ENCODE measurements around the gene APH1B.

Gene APH1B

DNA sequence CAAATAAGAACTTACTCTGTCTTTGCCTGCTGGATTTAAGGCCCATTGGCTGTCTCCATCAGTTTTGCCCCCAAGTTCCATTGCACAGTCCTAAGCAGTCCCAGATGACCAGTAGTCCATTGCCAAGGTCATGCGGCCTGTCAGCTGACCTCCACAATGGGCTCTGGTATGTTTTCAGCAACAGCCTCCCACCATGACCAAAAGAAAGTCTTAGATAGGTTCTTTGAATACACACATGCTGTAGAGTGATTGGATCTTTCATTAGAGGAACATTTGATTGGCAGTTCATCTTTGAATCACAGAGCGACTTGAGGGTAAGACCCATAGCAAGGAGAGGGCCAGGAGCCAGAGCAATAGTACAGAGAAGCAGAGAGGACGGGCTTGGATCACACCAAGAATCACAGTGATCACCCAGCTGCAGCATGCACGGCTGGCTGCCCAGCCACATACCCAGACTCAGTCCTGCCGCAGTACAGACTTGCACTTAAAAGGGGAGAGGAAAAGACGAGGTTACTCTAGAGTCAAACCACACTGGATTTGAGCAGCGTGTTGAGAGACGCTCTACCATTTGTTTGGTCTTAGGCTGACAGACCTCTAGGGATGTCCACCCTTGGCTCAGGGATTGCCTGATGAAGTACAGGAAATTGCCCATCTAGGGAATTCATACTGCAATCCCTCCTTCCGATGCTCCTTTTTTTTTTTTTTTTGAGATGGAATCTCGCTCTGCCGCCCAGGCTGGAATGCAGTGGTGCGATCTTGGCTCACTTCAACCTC is 50.4 kb downstream of the APH1B start:
- no peaks in the 10 kb centered on the region for H3K27me3 ChIP-seq (ENCODE audit: low read depth, low read length)
- no peaks in the 10 kb centered on the region for H3K79me2 ChIP-seq (ENCODE audit: low read length)
- H3K27ac ChIP-seq (ENCODE audit: low read length), result no peak overlapping the region
- H3K4me3 ChIP-seq (ENCODE audit: low read length), result no peak overlapping the region
- TF ChIP-seq, protein P1, sequence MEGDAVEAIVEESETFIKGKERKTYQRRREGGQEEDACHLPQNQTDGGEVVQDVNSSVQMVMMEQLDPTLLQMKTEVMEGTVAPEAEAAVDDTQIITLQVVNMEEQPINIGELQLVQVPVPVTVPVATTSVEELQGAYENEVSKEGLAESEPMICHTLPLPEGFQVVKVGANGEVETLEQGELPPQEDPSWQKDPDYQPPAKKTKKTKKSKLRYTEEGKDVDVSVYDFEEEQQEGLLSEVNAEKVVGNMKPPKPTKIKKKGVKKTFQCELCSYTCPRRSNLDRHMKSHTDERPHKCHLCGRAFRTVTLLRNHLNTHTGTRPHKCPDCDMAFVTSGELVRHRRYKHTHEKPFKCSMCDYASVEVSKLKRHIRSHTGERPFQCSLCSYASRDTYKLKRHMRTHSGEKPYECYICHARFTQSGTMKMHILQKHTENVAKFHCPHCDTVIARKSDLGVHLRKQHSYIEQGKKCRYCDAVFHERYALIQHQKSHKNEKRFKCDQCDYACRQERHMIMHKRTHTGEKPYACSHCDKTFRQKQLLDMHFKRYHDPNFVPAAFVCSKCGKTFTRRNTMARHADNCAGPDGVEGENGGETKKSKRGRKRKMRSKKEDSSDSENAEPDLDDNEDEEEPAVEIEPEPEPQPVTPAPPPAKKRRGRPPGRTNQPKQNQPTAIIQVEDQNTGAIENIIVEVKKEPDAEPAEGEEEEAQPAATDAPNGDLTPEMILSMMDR (IDR thresholded peaks at IDR 0.05; ENCODE audit: low read depth, low read length), result no peak
- no peak for TF ChIP-seq EZH2phosphoT487 (IDR thresholded peaks at IDR 0.05; ENCODE audit: low read depth)
- no peaks in the 10 kb centered on the region for H3K36me3 ChIP-seq (replicated peaks; ENCODE audit: low read depth, low read length)
- H3K4me1 ChIP-seq (ENCODE audit: low read length), result peaks cover 14% of the 10 kb centered on the region
- no peak overlapping the region for H3K9ac ChIP-seq (ENCODE audit: low read length)
- no peaks in the 10 kb centered on the region for H3K9me3 ChIP-seq (ENCODE audit: insufficient read depth, low read length)
- H3K4me2 ChIP-seq (ENCODE audit: low read length), result no peak overlapping the region
- no peaks in the 10 kb centered on the region for H4K20me1 ChIP-seq (ENCODE audit: insufficient read depth, low read length)
- no peak overlapping the region for H2AFZ ChIP-seq (ENCODE audit: low read depth, low read length)

DNA sequence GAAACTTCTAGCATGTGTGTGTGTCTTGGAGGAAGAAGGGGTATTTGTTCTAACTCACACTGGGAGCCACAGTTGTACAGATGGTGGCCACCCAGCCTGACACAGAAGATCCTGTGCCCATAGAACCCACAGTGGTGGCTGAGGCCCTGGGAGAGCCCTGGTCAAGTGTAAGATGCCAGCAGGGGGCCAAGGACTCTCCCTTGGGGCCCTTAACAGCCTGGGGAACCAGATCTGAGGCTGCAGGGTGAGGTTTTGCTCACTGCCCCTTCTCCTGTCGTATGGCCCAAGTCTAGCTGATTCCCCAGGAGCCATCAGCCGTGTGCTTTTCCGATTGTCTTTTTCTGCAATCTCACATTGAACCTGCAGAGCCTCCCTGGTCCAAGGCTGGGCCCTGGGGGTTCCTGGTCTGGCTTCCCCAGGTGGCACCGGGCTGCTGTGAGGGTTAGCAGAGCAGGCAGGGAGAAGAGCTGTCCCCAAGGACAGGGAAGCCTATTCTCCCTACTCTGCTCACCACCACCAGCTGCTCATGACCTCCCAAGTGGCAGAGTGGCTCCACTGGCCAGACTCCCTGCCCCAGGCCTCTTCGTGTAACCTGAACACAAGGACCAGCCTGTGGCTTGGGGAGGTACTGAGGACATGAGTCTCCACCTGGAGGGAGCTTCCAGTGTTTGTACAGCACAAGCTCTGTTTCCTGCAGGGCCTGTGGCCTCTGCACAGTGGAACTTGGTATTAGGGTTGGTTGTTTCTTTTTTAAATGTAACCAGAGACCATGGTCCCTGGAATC is 52.4 kb downstream of the APH1B start:
- Histone ChIP-seq H3K36me3 (replicated peaks; ENCODE audit: low read depth, low read length) (no peaks in the 10 kb centered on the region), H4K20me1 (ENCODE audit: insufficient read depth, low read length) (no peaks in the 10 kb centered on the region), H2AFZ (ENCODE audit: low read depth, low read length) (no peak overlapping the region), H3K27ac (ENCODE audit: low read length) (no peak overlapping the region), H3K79me2 (ENCODE audit: low read length) (no peaks in the 10 kb centered on the region), H3K27me3 (ENCODE audit: low read depth, low read length) (no peaks in the 10 kb centered on the region), H3K9ac (ENCODE audit: low read length) (no peak overlapping the region), H3K9me3 (ENCODE audit: insufficient read depth, low read length) (no peaks in the 10 kb centered on the region), H3K4me1 (ENCODE audit: low read length) (peaks cover 5% of the 10 kb centered on the region), H3K4me3 (ENCODE audit: low read length) (no peak overlapping the region), H3K4me2 (ENCODE audit: low read length) (no peak overlapping the region)
- TF ChIP-seq, protein P1 (IDR thresholded peaks at IDR 0.05; ENCODE audit: low read depth, low read length), result no peak
- TF ChIP-seq EZH2phosphoT487 (IDR thresholded peaks at IDR 0.05; ENCODE audit: low read depth), result no peak

- H3K4me2 ChIP-seq (ENCODE audit: low read length), result no peak overlapping the region
- H3K4me1 ChIP-seq (ENCODE audit: low read length), result no peaks in the 10 kb centered on the region
- H3K79me2 ChIP-seq (ENCODE audit: low read length), result no peaks in the 10 kb centered on the region
- no peak overlapping the region for H3K4me3 ChIP-seq (ENCODE audit: low read length)
- H3K9me3 ChIP-seq (ENCODE audit: insufficient read depth, low read length), result no peaks in the 10 kb centered on the region
- H3K27me3 ChIP-seq (ENCODE audit: low read depth, low read length), result no peaks in the 10 kb centered on the region
- no peaks in the 10 kb centered on the region for H4K20me1 ChIP-seq (ENCODE audit: insufficient read depth, low read length)
- no peak overlapping the region for H3K27ac ChIP-seq (ENCODE audit: low read length)
- H3K36me3 ChIP-seq (replicated peaks; ENCODE audit: low read depth, low read length), result no peaks in the 10 kb centered on the region
- TF ChIP-seq, protein P1 (IDR thresholded peaks at IDR 0.05; ENCODE audit: low read depth, low read length), result no peak
- TF ChIP-seq EZH2phosphoT487 (IDR thresholded peaks at IDR 0.05; ENCODE audit: low read depth), result no peak
- H2AFZ ChIP-seq (ENCODE audit: low read depth, low read length), result no peak overlapping the region
- no peak overlapping the region for H3K9ac ChIP-seq (ENCODE audit: low read length)
These were observed 53.5 kb downstream of the APH1B start for GRCh38 chr15:63330926-63331325.

GRCh38 chr15:63331456-63331855 is 54.1 kb downstream of the APH1B start:
- H3K9me3 ChIP-seq (ENCODE audit: insufficient read depth, low read length), result no peaks in the 10 kb centered on the region
- H4K20me1 ChIP-seq (ENCODE audit: insufficient read depth, low read length), result no peaks in the 10 kb centered on the region
- no peaks in the 10 kb centered on the region for H3K27me3 ChIP-seq (ENCODE audit: low read depth, low read length)
- TF ChIP-seq EZH2phosphoT487 (IDR thresholded peaks at IDR 0.05; ENCODE audit: low read depth), result no peak
- TF ChIP-seq, protein P1 (IDR thresholded peaks at IDR 0.05; ENCODE audit: low read depth, low read length), result no peak
- H2AFZ ChIP-seq (ENCODE audit: low read depth, low read length), result no peak overlapping the region
- H3K79me2 ChIP-seq (ENCODE audit: low read length), result no peaks in the 10 kb centered on the region
- no peak overlapping the region for H3K27ac ChIP-seq (ENCODE audit: low read length)
- H3K4me1 ChIP-seq (ENCODE audit: low read length), result no peaks in the 10 kb centered on the region
- no peak overlapping the region for H3K4me2 ChIP-seq (ENCODE audit: low read length)
- no peak overlapping the region for H3K4me3 ChIP-seq (ENCODE audit: low read length)
- H3K36me3 ChIP-seq (replicated peaks; ENCODE audit: low read depth, low read length), result no peaks in the 10 kb centered on the region
- H3K9ac ChIP-seq (ENCODE audit: low read length), result no peak overlapping the region

All from OCI-LY3 (cell line).